Activated CD8-positive, alpha-beta T cell treated with anti-CD3 and anti-CD28 coated beads for 36 hours (primary cell): ENCODE measurements around the gene POLRMT. TPM values are rescaled to one million over a fixed set of nuclear protein-coding genes. Genes with fewer than 3 reads are reported as not detected.

Experiments
- ATAC-seq: fragments of 200-7000 bp; cut with Tn5 transposase; one replicate; pipeline ENCODE4 v1.10.0; 2021; ENCODE audit warnings: mild to moderate bottlenecking, moderate library complexity
- CTCF ChIA-PET: fragments of 350-600 bp; sonication (Branson Sonifier 250); formaldehyde crosslinking; loops from one replicate; lab custom pipeline; 2021; ENCODE audit warnings: antibody characterized with exemption; lab: Charles Lee
- POLR2A ChIA-PET: fragments of 350-600 bp; sonication (Branson Sonifier 250); formaldehyde crosslinking; loops from one replicate; lab custom pipeline; 2021; ENCODE audit warnings: antibody characterized with exemption; lab: Charles Lee
- DNase-seq: peaks from one replicate; pipeline ENCODE4 v3.0.0-alpha.2; 2020
- H3K27ac Mint-ChIP-seq: one replicate; pipeline ENCODE4 v1.8.0; 2021; ENCODE audit warnings: mild to moderate bottlenecking, mixed read lengths
- H3K27me3 Mint-ChIP-seq: one replicate; pipeline ENCODE4 v1.8.0; 2021; ENCODE audit warnings: mixed read lengths
- H3K36me3 Mint-ChIP-seq: one replicate; pipeline ENCODE4 v1.8.0; 2021; ENCODE audit warnings: low read depth, mixed read lengths
- H3K4me1 Mint-ChIP-seq: one replicate; pipeline ENCODE4 v1.8.0; 2021; ENCODE audit warnings: low read depth, mixed read lengths
- H3K4me3 Mint-ChIP-seq: one replicate; pipeline ENCODE4 v1.8.0; 2021; ENCODE audit warnings: mild to moderate bottlenecking, moderate library complexity, mixed read lengths
- H3K9me3 Mint-ChIP-seq: one replicate; pipeline ENCODE4 v1.8.0; 2021; ENCODE audit warnings: mixed read lengths
- intact Hi-C: fragments of 100-400 bp; cut with micrococcal nuclease; formaldehyde crosslinking; loops from one replicate; pipeline ENCODE4 v1.10.0; 2022
- total RNA-seq, 2 experiments: library from RNA; stranded (reverse); gene quantifications; one replicate each; pipeline ENCODE4 v1.2.3, GENCODE V29; 2021
- TF ChIP-seq, protein P1 (sequence below): fragments of 200-600 bp; IDR thresholded peaks from one replicate; pipeline ENCODE4 v1.8.0; 2022; ENCODE audit warnings: antibody characterized with exemption, mild to moderate bottlenecking

POLRMT gene
- total RNA-seq, 2 experiments from 2014 or later: 66.6 to 67.9 TPM

DNA sequence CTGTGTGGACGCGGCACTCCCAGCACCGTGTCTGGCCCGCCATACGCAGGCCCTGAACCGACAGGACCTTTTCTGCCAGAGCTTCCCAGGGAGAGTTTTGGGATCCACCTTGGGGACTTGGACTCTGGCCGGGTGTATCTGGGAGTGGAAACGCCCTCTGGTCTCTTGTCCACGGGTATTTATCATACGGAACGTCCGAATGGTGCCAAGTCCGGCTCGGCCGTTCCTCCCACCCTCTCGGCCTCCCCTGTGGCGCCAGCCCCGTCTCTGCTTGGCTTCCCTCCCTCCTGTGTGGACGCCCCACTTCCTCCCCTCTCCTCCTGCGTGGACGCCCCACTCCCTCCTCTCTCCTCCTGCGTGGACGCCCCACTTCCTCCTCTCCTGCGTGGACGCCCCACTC lies 31.5 kb downstream of the POLRMT start:
- DNase-seq (no peak), ATAC-seq (no peak)
- H3K4me3 Mint-ChIP-seq: no peak overlapping the region
- H3K27me3 Mint-ChIP-seq: no peaks in the 10 kb centered on the region
- POLR2A ChIA-PET: no interaction called here
- intact Hi-C loops: no loop called here
- H3K4me1 Mint-ChIP-seq: no peaks in the 10 kb centered on the region
- TF ChIP-seq, protein P1, sequence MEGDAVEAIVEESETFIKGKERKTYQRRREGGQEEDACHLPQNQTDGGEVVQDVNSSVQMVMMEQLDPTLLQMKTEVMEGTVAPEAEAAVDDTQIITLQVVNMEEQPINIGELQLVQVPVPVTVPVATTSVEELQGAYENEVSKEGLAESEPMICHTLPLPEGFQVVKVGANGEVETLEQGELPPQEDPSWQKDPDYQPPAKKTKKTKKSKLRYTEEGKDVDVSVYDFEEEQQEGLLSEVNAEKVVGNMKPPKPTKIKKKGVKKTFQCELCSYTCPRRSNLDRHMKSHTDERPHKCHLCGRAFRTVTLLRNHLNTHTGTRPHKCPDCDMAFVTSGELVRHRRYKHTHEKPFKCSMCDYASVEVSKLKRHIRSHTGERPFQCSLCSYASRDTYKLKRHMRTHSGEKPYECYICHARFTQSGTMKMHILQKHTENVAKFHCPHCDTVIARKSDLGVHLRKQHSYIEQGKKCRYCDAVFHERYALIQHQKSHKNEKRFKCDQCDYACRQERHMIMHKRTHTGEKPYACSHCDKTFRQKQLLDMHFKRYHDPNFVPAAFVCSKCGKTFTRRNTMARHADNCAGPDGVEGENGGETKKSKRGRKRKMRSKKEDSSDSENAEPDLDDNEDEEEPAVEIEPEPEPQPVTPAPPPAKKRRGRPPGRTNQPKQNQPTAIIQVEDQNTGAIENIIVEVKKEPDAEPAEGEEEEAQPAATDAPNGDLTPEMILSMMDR: no peak
- CTCF ChIA-PET: no interaction called here
- H3K27ac Mint-ChIP-seq: no peak overlapping the region
- H3K36me3 Mint-ChIP-seq: no peaks in the 10 kb centered on the region
- H3K9me3 Mint-ChIP-seq: peaks cover 2% of the 10 kb centered on the region

- no peaks in the 10 kb centered on the region for H3K4me1 Mint-ChIP-seq
- TF ChIP-seq, protein P1: no peak
Observed at GRCh38 chr19:601310-601709, 32.0 kb downstream of the POLRMT start.

GRCh38 chr19:597406-598315 lies 35.7 kb downstream of the POLRMT start:
- Mint-ChIP-seq H3K27ac (no peak overlapping the region), H3K9me3 (peaks cover 2% of the 10 kb centered on the region), H3K27me3 (peaks cover 2% of the 10 kb centered on the region), H3K4me3 (no peak overlapping the region), H3K4me1 (no peaks in the 10 kb centered on the region), H3K36me3 (no peaks in the 10 kb centered on the region)
- TF ChIP-seq, protein P1: no peak
- ATAC-seq (no peak), DNase-seq (peak; percentile 40)
- ChIA-PET CTCF (interaction anchor here (0.9 to 1.3 kb wide), 2 partner anchors 9 to 13 kb away, joined by 3 read pairs; no protein-coding TSS in a partner anchor), POLR2A (interaction anchor here (0.7 kb wide), 2 partner anchors 16 to 97 kb away, joined by 3 read pairs; no protein-coding TSS in a partner anchor)
- intact Hi-C loops: no loop called here

More at GRCh38 chr19:601310-601709, 32.0 kb downstream of the POLRMT start:
- peaks cover 2% of the 10 kb centered on the region for H3K9me3 Mint-ChIP-seq
- no peak overlapping the region for H3K27ac Mint-ChIP-seq
- POLR2A ChIA-PET: no interaction called here
- DNase-seq (no peak), ATAC-seq (no peak)
- intact Hi-C loops: no loop called here
- CTCF ChIA-PET: no interaction called here
- no peaks in the 10 kb centered on the region for H3K36me3 Mint-ChIP-seq
- no peak overlapping the region for H3K4me3 Mint-ChIP-seq
- H3K27me3 Mint-ChIP-seq: no peaks in the 10 kb centered on the region

- ChIA-PET POLR2A (interaction anchor here (0.5 kb wide), 1 partner anchor 36 kb away, joined by 3 read pairs; no protein-coding TSS in a partner anchor), CTCF (no interaction called here)
- no peaks in the 10 kb centered on the region for H3K36me3 Mint-ChIP-seq
- no peaks in the 10 kb centered on the region for H3K4me1 Mint-ChIP-seq
- ATAC-seq: no peak
- no peaks in the 10 kb centered on the region for H3K9me3 Mint-ChIP-seq
- DNase-seq: no peak
- H3K4me3 Mint-ChIP-seq: no peak overlapping the region
- TF ChIP-seq, protein P1: no peak
- H3K27ac Mint-ChIP-seq: no peak overlapping the region
- H3K27me3 Mint-ChIP-seq: peaks cover 7% of the 10 kb centered on the region
- intact Hi-C loops: no loop called here
Observed at GRCh38 chr19:596263-596655, 37.1 kb downstream of the POLRMT start.
